Gastrocnemius medialis (tissue), 4 donors: ENCODE data around the gene SURF1.

ENCODE experiments used
- POLR2A ChIP-seq, 2 donors: fragments of 450-650 bp; IDR thresholded peaks; one replicate each; pipeline ENCODE4 v1.6.1; 2017; ENCODE audit warnings: antibody characterized with exemption in 2 of 2, mild to moderate bottlenecking in 2 of 2, moderate library complexity in 2 of 2
- TF ChIP-seq, protein P1 (sequence below), 5 experiments: fragments of 450-650 bp in 3 of 5; fragments of 200-600 bp in 2 of 5; sonication (generic) in 2 of 5; IDR thresholded peaks in 4 of 5; conservative IDR thresholded peaks in 1 of 5; 1 replicate in 4 of 5; 2 replicates in 1 of 5; pipeline ENCODE4 v1.5.1; 2016 to 2019; ENCODE audit warnings: antibody characterized with exemption in 5 of 5, mild to moderate bottlenecking in 3 of 5, moderate library complexity in 3 of 5

DNA sequence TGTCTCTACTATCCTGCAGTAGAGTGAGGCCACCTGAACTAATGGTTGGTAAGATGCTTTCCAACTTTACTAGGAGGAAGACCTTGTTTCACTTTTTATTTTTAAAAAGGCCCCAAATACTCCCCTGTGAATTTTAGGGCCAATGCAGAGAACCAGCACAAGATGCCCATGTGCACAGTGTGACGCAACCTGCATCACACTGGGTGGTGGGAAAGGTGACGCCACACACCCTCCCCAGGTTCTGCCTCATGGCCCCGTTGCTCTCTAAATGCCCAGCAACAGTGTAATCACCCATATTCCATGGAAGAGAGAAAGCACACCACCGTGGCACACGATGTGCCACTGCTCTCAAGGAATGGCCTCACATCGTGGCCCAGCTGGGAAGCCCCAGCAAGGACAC is 13.1 kb upstream of the SURF1 start:
- TF ChIP-seq, protein P1, sequence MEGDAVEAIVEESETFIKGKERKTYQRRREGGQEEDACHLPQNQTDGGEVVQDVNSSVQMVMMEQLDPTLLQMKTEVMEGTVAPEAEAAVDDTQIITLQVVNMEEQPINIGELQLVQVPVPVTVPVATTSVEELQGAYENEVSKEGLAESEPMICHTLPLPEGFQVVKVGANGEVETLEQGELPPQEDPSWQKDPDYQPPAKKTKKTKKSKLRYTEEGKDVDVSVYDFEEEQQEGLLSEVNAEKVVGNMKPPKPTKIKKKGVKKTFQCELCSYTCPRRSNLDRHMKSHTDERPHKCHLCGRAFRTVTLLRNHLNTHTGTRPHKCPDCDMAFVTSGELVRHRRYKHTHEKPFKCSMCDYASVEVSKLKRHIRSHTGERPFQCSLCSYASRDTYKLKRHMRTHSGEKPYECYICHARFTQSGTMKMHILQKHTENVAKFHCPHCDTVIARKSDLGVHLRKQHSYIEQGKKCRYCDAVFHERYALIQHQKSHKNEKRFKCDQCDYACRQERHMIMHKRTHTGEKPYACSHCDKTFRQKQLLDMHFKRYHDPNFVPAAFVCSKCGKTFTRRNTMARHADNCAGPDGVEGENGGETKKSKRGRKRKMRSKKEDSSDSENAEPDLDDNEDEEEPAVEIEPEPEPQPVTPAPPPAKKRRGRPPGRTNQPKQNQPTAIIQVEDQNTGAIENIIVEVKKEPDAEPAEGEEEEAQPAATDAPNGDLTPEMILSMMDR (IDR thresholded peaks at IDR 0.05 in 4 of 5, conservative IDR thresholded peaks at IDR 0.05 in 1 of 5), result no peak
- no peak for TF ChIP-seq POLR2A (IDR thresholded peaks at IDR 0.05)
